DMS79 (cell line): ENCODE results near the gene NLRP11.

Source experiments
- DNase-seq: peaks from one replicate; lab custom pipeline; 2025; lab: John Stamatoyannopoulos, UW

Gene NLRP11

GRCh38 chr19:55831846-55832245 is at the start of gene NLRP11:
Gene NLRP11, minus strand, starts transcription at chr19:55831999. Its CDS starts 13,825 bp downstream, at chr19:55818174.
- DNase-seq: no peak

- DNase-seq: no peak
These were observed 45.4 kb upstream of the NLRP11 start for GRCh38 chr19:55877211-55877610.

GRCh38 chr19:55870736-55871135 is 38.9 kb upstream of the NLRP11 start:
- DNase-seq: no peak

- DNase-seq: no peak
These were observed 35.3 kb upstream of the NLRP11 start for GRCh38 chr19:55867101-55867500.

- no peak for DNase-seq
These were observed 34.7 kb upstream of the NLRP11 start for GRCh38 chr19:55866521-55866920.

- DNase-seq: no peak
These were observed 27.2 kb upstream of the NLRP11 start for GRCh38 chr19:55858969-55859368.

- DNase-seq: no peak
These were observed 26.6 kb upstream of the NLRP11 start for GRCh38 chr19:55858401-55858800.

- DNase-seq: no peak
These were observed 26.2 kb upstream of the NLRP11 start for GRCh38 chr19:55857974-55858373.

- no peak for DNase-seq
These were observed 25.4 kb upstream of the NLRP11 start for GRCh38 chr19:55857149-55857548.

GRCh38 chr19:55855160-55855559 is 23.4 kb upstream of the NLRP11 start:
- DNase-seq: no peak

GRCh38 chr19:55838906-55839305 is 7.1 kb upstream of the NLRP11 start:
- no peak for DNase-seq

GRCh38 chr19:55838251-55838650 is 6.5 kb upstream of the NLRP11 start:
- no peak for DNase-seq

- no peak for DNase-seq
These were observed 4.5 kb upstream of the NLRP11 start, which contains the start of gene NLRP4 for GRCh38 chr19:55836340-55836739. Gene NLRP4, plus strand, starts transcription at chr19:55836540. Its CDS starts 15,541 bp downstream, at chr19:55852081.

- DNase-seq: no peak
These were observed 877 bp upstream of the NLRP11 start for GRCh38 chr19:55832676-55833075.

- DNase-seq: no peak
These were observed 1.1 kb downstream of the NLRP11 start for GRCh38 chr19:55830656-55831055.

GRCh38 chr19:55820037-55820436 is 11.8 kb downstream of the NLRP11 start:
- no peak for DNase-seq

GRCh38 chr19:55813906-55814305 is 17.9 kb downstream of the NLRP11 start:
- no peak for DNase-seq

GRCh38 chr19:55812449-55812848 is 19.4 kb downstream of the NLRP11 start:
- no peak for DNase-seq

- no peak for DNase-seq
These were observed 20.5 kb downstream of the NLRP11 start for GRCh38 chr19:55811340-55811739.

GRCh38 chr19:55809381-55810058 is 22.3 kb downstream of the NLRP11 start:
- DNase-seq: peak; percentile 94

- no peak for DNase-seq
These were observed 29.5 kb downstream of the NLRP11 start for GRCh38 chr19:55802281-55802680.

- DNase-seq: no peak
These were observed 30.4 kb downstream of the NLRP11 start for GRCh38 chr19:55801416-55801815.

GRCh38 chr19:55795021-55795420 is 36.8 kb downstream of the NLRP11 start:
- DNase-seq: no peak

- no peak for DNase-seq
These were observed 50.7 kb downstream of the NLRP11 start for GRCh38 chr19:55781112-55781511.
